Cardiac fibroblast (primary cell): ENCODE measurements around the gene GAPDHS.
A peak's percentile ranks its signal among the peaks of the same experiment; 100 is the strongest.

ENCODE experiments used
- DNase-seq, 2 donors: peaks; one replicate each; pipeline versions ENCODE4 v3.0.0 to v3.0.0-alpha.2; 2010; ENCODE audit warnings: low read depth in 2 of 2
- H3K4me3 ChIP-seq, 2 donors: replicated peaks in 1 of 2; 1 replicate in 1 of 2; 2 replicates in 1 of 2; pipeline ENCODE4 v1.5.1; 2011; ENCODE audit warnings: low read depth in 2 of 2, low read length in 2 of 2, mild to moderate bottlenecking in 2 of 2, moderate library complexity in 1 of 2
- CTCF ChIP-seq: IDR thresholded peaks from one replicate; pipeline ENCODE4 v1.5.1; 2011; ENCODE audit warnings: low read depth, mild to moderate bottlenecking, low read length, inconsistent platforms

The GAPDHS gene

DNA sequence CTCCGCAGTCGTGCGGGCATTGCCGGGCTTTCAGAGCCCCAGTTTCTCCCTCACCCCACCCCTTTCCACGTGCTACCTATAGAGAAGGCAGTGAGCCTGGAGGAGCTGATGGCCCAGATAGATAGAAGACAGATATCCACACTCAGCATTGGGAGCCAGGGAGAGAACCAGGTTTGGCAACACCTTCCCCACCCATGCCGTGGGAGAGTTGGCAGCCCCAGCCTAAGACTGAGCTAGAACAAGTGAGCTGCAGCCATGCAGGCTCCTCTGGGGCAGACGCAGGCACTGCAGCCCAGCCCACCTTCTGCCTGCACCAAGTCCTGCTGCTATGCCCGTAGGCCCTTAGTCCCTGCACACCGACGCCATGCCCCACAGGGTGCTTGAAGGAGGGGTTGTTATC lies 32.6 kb upstream of the GAPDHS start:
- TF ChIP-seq CTCF, result no peak
- DNase-seq, result no peak
- no peak overlapping the region for H3K4me3 ChIP-seq

DNA sequence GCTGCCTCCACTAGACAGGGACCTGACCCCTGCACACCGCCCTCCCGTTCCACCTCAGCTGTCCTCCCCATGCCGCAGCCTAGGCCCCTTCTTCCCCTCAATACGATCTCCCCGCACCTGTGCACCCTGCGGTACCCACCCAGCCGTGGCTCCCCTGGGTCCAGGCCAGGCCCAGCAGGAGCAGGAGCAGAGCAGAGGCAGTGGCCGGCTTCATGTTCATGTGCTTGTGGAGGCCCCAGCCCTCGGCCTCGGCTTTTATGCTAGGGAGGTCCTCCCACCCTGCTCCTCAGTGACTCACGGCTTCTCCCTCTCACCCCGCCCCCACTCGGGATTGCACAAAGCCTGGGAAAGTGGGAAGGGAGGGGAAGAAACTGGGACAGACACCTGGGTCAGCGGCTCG lies 31.6 kb upstream of the GAPDHS start:
- TF ChIP-seq CTCF, result no peak
- no peak overlapping the region for H3K4me3 ChIP-seq
- DNase-seq, result peak in 1 of 2 donors; percentile 47

DNA sequence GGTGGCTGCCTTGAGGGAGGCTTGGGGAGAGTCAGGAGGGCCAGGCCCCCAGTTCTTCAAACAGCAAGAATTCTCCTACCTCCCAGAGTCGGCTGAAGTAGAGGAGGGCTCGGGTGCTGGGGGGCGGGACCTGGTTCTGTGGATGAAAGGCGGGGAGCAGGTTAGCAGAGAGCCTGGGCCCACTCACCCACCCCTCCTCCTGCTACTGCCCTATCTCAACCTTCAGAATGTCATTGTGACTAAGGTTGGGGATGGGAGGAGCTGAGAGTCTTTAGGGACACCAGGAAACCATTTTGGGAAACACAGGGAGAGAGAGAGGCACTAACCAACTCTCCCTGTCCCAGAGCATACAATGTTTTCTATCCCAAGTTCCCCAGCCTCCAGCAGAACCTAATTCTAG lies 30.5 kb upstream of the GAPDHS start:
- DNase-seq, result no peak
- no peak for TF ChIP-seq CTCF
- no peak overlapping the region for H3K4me3 ChIP-seq

- TF ChIP-seq CTCF, result no peak
- H3K4me3 ChIP-seq, result no peak overlapping the region
- no peak for DNase-seq
These were observed 27.2 kb upstream of the GAPDHS start for GRCh38 chr19:35506011-35506410.

DNA sequence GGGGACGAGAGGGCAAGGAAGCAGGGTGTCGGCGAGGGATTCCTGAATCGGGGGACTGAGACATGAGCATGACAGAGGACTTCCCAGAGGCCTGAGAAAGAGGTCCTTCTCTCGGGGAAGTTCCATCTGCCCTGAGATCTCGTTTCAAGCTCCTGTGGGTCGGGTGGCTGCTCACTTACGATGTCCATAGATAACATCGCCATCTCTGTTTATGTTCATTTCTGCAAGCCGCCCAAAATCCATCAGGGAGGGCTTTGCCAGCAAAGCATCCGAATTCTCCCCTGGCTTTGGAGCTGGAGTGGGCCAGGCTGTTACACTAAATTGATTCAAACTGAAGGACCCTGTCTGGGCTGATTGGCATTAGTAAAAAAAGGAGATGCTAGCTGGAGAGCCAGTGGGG lies 25.7 kb upstream of the GAPDHS start:
- DNase-seq, result no peak
- no peak for TF ChIP-seq CTCF
- no peak overlapping the region for H3K4me3 ChIP-seq

DNA sequence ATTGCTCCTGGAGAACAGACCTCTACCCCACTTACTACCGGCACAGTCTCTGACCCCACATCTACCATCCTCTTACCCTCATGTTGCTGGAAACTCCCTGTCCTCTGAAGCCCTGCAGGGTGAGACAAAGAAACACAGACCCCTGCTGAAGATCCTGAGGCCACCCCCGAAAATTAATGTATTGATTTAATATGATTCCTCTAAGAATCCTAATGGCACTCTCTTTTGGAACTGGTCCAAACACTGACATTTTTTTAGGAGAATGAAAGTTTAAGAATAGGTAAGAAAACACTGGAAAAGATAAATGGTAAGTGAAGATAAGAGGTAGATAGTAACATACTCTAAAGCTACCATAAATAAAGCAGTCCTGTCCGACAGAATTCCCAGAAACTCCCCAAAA lies 25.1 kb upstream of the GAPDHS start:
- no peak for DNase-seq
- TF ChIP-seq CTCF, result no peak
- H3K4me3 ChIP-seq, result no peak overlapping the region

DNA sequence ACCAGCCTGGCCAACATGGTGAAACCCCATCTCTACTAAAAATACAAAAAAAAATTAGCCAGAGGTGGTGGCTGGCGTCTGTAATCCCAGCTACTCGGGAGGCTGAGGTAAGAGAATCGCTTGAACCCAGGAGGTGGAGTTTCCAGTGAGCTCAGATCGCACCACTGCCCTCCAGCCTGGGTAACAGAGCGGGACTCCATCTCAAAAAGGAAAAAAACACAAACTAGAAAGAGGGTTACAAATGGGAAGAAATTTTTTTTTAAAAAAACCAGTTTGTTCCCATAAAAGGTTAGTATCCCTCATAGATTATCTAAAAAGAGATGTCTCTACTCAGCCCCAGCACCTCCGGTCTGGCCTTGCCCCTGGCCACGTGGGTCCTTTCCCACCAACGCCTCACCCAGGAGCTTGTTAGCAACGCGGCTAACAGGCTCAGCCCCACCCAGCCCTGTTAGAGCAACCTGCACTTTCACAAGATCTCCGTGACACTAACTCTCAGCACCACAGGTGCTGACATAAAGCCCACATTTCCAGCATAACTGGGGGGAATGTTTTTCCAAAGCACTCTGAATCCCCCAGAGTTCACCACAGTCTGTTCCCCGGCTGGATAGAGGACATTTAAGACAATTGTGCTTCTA lies 24.1 kb upstream of the GAPDHS start:
- H3K4me3 ChIP-seq, result no peak overlapping the region
- no peak for DNase-seq
- no peak for TF ChIP-seq CTCF
